Uterus (tissue), 4 donors: ENCODE results near the gene CAVIN1. TPM values are rescaled to one million over a fixed set of nuclear protein-coding genes. Genes with fewer than 3 reads are reported as not detected.

Experiments used
- DNase-seq, 2 donors: peaks; one replicate each; pipeline ENCODE4 v3.0.0-alpha.2; 2019 to 2020
- H3K27ac ChIP-seq, 2 donors: fragments of 200-600 bp; sonication (generic); 1 replicate in 1 of 2; 2 replicates in 1 of 2; pipeline ENCODE4 v1.5.1; 2016 to 2018
- H3K27me3 ChIP-seq, 2 donors: fragments of 200-600 bp; sonication (generic); one replicate each; pipeline ENCODE4 v1.5.1; 2018 to 2019; ENCODE audit warnings: control low read depth in 1 of 2
- H3K36me3 ChIP-seq, 2 donors: fragments of 200-600 bp; sonication (generic); one replicate each; pipeline ENCODE4 v1.5.1; 2019; ENCODE audit warnings: control low read depth in 1 of 2
- H3K4me1 ChIP-seq, 2 donors: fragments of 200-600 bp; sonication (generic); one replicate each; pipeline ENCODE4 v1.5.1; 2018 to 2019; ENCODE audit warnings: control low read depth in 1 of 2
- H3K4me3 ChIP-seq, 2 donors: fragments of 200-600 bp; sonication (generic); 1 replicate in 1 of 2; 2 replicates in 1 of 2; pipeline ENCODE4 v1.5.1; 2018 to 2019; ENCODE audit warnings: mild to moderate bottlenecking in 1 of 2
- H3K9me3 ChIP-seq, 2 donors: fragments of 200-600 bp; sonication (generic); one replicate each; pipeline ENCODE4 v1.5.1; 2019; ENCODE audit warnings: control low read depth in 1 of 2
- POLR2A ChIP-seq, 2 donors: fragments of 450-650 bp; IDR thresholded peaks; one replicate each; pipeline ENCODE4 v1.6.1; 2016; ENCODE audit warnings: antibody characterized with exemption in 2 of 2, mild to moderate bottlenecking in 1 of 2, moderate library complexity in 1 of 2
- intact Hi-C: fragments of 100-400 bp; cut with DNase I; formaldehyde crosslinking; loops from one replicate; pipeline ENCODE4 v1.15.1; 2023; ENCODE audit warnings: low total_unique reads
- total RNA-seq, 4 donors: library from RNA; depleted of rRNA in 3 of 4; stranded (reverse); fragments of >200 nt in 3 of 4; gene quantifications; one replicate each; pipeline versions ENCODE4 v1.1.0 to v1.2.4, GENCODE V29; 2014 to 2023
- TF ChIP-seq, protein P1 (sequence below), 4 experiments: fragments of 200-600 bp in 2 of 4; fragments of 450-650 bp in 2 of 4; sonication (generic) in 2 of 4; IDR thresholded peaks; one replicate each; pipeline ENCODE4 v1.5.1; 2016 to 2019; ENCODE audit warnings: antibody characterized with exemption in 4 of 4, mild to moderate bottlenecking in 2 of 4, moderate library complexity in 1 of 4
- donor health status: DM: yes; HTN: yes; CAD: no.

Gene CAVIN1
- total RNA-seq, 4 donors from 2014 or later, result 204 to 520 (median 372) TPM

DNA sequence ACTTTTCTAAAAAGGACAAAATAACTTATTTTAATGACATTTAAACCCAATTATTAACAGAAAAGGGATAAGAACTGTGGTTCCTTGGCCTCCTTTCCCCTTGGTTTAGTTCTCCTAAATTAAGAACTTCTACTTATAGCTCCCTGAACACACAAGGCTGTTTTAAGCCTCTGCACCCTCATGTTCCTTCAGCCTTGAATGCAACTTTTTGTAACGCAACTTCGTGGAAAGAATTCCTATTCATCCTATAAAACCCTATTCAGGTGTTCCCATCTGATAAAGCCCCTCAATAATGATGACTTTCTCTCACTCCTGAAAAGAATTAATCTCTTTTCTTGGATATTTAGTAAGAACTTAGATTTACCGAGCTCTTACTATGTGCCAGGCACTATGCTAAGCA lies 41.2 kb downstream of the CAVIN1 start:
- Histone ChIP-seq H3K9me3 (no peaks in the 10 kb centered on the region), H3K4me3 (no peak overlapping the region), H3K36me3 (no peaks in the 10 kb centered on the region), H3K27ac (peak overlapping the region in 1 of 2 donors; percentile 83), H3K27me3 (no peaks in the 10 kb centered on the region), H3K4me1 (peaks cover 0 to 3% of the 10 kb centered on the region in 2 donors)
- TF ChIP-seq, protein P1, sequence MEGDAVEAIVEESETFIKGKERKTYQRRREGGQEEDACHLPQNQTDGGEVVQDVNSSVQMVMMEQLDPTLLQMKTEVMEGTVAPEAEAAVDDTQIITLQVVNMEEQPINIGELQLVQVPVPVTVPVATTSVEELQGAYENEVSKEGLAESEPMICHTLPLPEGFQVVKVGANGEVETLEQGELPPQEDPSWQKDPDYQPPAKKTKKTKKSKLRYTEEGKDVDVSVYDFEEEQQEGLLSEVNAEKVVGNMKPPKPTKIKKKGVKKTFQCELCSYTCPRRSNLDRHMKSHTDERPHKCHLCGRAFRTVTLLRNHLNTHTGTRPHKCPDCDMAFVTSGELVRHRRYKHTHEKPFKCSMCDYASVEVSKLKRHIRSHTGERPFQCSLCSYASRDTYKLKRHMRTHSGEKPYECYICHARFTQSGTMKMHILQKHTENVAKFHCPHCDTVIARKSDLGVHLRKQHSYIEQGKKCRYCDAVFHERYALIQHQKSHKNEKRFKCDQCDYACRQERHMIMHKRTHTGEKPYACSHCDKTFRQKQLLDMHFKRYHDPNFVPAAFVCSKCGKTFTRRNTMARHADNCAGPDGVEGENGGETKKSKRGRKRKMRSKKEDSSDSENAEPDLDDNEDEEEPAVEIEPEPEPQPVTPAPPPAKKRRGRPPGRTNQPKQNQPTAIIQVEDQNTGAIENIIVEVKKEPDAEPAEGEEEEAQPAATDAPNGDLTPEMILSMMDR (IDR thresholded peaks at IDR 0.05), result no peak
- no peak for TF ChIP-seq POLR2A (IDR thresholded peaks at IDR 0.05)
- intact Hi-C loops, result no loop called here
- no peak for DNase-seq

DNA sequence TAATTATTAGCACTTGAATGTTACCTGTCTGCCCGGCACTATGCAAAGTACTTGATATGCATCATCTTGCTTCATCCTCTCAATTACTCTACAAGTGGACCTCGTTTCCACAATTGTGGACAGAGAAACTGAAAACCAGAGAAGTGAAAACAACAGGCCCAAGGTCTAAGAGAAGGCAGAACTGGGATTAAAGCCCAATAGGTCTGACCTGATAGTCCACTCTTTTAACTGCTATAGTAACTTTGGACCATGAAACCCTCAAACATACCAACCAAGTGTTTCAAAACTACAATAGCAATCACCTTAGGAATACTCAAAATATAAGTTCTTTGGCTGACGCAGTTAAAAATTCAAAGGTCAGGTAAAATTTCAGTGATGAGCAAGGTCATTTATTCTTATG lies 42.1 kb downstream of the CAVIN1 start:
- intact Hi-C loops, result no loop called here
- H3K4me3 ChIP-seq, result no peak overlapping the region
- H3K27ac ChIP-seq, result peak overlapping the region in 1 of 2 donors; percentile 83
- no peak for TF ChIP-seq POLR2A (IDR thresholded peaks at IDR 0.05)
- TF ChIP-seq, protein P1 (IDR thresholded peaks at IDR 0.05), result no peak
- H3K9me3 ChIP-seq, result no peaks in the 10 kb centered on the region
- no peaks in the 10 kb centered on the region for H3K27me3 ChIP-seq
- H3K4me1 ChIP-seq, result peaks cover 0 to 3% of the 10 kb centered on the region in 2 donors
- no peaks in the 10 kb centered on the region for H3K36me3 ChIP-seq
- no peak for DNase-seq

DNA sequence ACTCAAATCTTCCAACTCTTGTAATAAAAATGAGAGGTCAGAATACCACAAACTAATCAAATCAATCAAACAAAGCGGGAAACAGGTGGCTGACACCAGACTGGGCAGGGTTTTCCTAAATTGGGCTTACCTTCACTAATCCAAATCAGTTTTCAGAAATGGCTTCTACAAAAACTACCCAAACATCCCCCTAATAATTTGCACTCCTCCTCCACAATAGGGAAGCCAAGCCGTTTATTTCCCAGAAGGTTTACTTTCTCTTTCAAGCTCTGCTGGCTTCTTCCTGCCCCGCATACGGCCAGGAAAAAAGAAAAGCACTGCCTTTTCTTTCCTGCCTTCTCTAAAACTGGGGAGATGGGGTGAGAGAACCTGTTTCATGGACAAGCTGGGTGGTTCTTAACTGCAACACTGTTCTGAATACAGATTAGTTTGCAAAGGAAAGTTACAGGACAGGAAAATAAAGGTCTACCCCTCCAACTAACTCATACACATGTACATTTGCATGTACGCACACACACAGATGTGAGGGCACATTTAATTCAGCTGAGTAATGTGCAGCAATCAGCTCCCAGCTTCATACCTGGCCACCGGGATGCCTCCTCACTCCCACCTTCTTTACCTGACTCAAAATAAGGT lies 44.0 kb downstream of the CAVIN1 start:
- H3K27ac ChIP-seq, result peak overlapping the region; percentile 71 to 83
- no peaks in the 10 kb centered on the region for H3K9me3 ChIP-seq
- no peak for DNase-seq
- H3K27me3 ChIP-seq, result no peaks in the 10 kb centered on the region
- H3K4me3 ChIP-seq, result peak overlapping the region; percentile 17 to 24
- intact Hi-C loops, result no loop called here
- H3K36me3 ChIP-seq, result no peaks in the 10 kb centered on the region
- H3K4me1 ChIP-seq, result no peaks in the 10 kb centered on the region
- TF ChIP-seq, protein P1 (IDR thresholded peaks at IDR 0.05), result no peak
- no peak for TF ChIP-seq POLR2A (IDR thresholded peaks at IDR 0.05)

DNA sequence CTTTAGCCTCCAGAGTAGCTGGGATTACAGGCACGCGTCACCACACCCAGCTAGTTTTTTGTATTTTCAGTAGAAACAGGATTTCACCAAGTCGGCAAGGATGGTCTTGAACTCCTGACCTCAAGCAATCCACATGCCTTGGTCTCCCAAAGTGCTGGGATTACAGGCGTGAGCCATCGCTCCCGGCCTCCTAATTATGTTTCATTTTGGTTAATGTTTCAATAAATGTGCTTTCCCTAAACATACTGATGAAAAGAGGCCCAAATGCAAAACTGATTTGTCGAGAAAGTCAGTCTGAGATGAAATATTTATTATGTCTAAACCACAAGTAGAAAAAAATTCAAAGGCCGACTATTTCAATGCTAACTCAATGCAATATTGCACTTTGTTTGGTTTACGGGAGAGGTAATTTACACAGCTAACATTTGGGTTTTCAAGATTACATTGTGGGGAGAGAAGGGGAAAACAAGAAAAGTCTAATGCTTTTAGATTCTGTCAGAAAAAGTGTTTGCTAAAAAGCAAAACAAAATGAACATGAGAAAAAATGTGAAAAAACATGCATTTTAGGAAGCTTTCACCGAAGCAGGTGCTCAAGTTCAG lies 44.6 kb downstream of the CAVIN1 start:
- intact Hi-C loops, result no loop called here
- no peaks in the 10 kb centered on the region for H3K4me1 ChIP-seq
- peak overlapping the region; percentile 71 to 83 for H3K27ac ChIP-seq
- H3K9me3 ChIP-seq, result no peaks in the 10 kb centered on the region
- H3K27me3 ChIP-seq, result no peaks in the 10 kb centered on the region
- H3K4me3 ChIP-seq, result peak overlapping the region; percentile 17 to 24
- no peak for DNase-seq
- no peak for TF ChIP-seq POLR2A (IDR thresholded peaks at IDR 0.05)
- TF ChIP-seq, protein P1 (IDR thresholded peaks at IDR 0.05), result no peak
- no peaks in the 10 kb centered on the region for H3K36me3 ChIP-seq

DNA sequence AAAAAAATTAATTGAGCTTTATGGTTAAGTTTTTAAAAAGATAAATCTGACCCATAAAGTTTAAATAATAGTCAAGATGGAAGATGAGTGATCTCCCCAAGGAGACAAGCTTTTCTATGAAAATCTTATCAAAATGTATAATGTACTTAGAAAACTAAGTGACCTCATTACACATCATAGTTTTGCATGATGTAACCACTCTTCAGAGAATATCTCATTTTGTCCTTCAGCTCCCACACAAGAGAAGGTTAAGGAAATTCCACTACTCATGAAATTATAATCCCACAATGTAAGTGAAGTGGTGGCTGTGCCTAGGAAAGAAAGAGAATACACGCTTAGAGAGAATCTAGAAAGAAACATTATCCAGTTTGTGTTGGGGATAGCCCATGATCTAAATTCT lies 49.2 kb downstream of the CAVIN1 start:
- DNase-seq, result no peak
- TF ChIP-seq, protein P1 (IDR thresholded peaks at IDR 0.05), result no peak
- no peak for TF ChIP-seq POLR2A (IDR thresholded peaks at IDR 0.05)
- intact Hi-C loops, result no loop called here
- Histone ChIP-seq H3K4me3 (no peak overlapping the region), H3K4me1 (no peaks in the 10 kb centered on the region), H3K27ac (no peak overlapping the region), H3K36me3 (no peaks in the 10 kb centered on the region), H3K27me3 (no peaks in the 10 kb centered on the region), H3K9me3 (no peaks in the 10 kb centered on the region)
